H54 (cell line): Measurements from ENCODE around the gene ZCCHC18.

Source experiments
- DNase-seq: peaks from one replicate; pipeline ENCODE4 v3.0.0; 2011; ENCODE audit warnings: low spot score, mixed read lengths; ENCODE audit not compliant: insufficient read length
- FAIRE-seq: peaks from 3 replicates; lab custom pipeline; 2011; peaks lifted over from hg19 to GRCh38; lab: Jason Lieb, UNC
- POLR2A ChIP-seq: IDR thresholded peaks from 2 replicates; pipeline ENCODE4 v1.6.1; 2011; ENCODE audit warnings: low read depth, mild to moderate bottlenecking, low read length

The ZCCHC18 gene

DNA sequence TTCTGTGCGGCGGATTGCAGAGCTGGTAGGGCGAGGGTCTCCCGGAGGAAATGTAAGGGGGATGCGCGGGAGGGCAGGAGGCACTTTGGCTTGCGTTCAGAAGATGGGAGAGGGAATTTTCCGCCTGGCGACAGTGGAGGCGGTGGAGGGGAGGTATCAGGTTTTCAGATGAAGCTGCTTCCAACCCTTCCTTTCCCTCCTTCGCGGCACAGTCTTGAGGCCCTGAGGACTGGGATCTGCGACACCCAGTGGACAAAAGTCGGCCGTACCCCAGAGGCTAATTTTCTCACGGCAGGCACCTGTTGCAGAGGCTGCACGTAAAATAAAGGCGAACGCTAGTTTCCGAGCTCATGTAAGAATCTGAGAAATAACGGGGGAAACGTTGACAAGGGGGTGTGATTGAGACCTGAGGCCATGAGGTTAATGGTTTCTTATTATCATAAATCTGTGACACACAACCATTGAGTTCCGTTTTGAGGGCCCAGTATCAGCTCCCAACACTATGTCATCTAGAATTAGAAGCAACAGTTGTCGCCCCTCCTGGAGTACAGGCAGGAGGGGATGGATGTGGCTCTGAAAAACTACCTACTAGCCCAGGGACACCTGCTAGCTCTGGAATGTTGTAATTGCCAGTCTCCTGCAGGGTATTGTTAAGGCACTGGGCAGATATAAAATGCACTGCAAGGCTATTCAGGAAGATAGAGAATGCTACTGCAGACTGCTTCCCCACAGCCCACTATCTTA is 1.1 kb downstream of the ZCCHC18 start:
- FAIRE-seq (peak; percentile 68), DNase-seq (peak; percentile 13)
- TF ChIP-seq POLR2A: no peak

GRCh38 chrX:104117759-104118158 is 5.4 kb downstream of the ZCCHC18 start:
- DNase-seq (no peak), FAIRE-seq (no peak)
- no peak for TF ChIP-seq POLR2A

- DNase-seq (no peak), FAIRE-seq (no peak)
- TF ChIP-seq POLR2A: no peak
These were observed 6.4 kb downstream of the ZCCHC18 start for GRCh38 chrX:104118765-104119164.

- DNase-seq (no peak), FAIRE-seq (no peak)
These were observed 10.5 kb downstream of the ZCCHC18 start for GRCh38 chrX:104122829-104123228.

DNA sequence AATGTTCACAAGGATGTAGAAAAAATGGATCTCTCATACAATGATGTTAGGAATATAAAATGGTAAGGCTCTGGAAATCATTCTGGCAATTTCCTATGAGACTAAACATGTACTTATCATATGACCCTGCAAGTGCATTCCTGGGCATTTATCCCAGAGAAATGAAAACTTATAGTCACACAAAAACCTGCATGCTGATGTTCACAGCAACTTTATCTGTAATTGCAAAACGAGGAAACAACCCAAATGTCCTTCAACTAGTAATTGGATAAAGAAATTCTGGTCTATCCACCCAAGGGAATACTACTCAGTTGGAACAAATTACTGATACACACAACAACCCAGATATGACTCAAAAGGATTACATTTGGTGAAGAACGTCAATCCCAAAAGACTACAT is 14.5 kb downstream of the ZCCHC18 start:
- FAIRE-seq (no peak), DNase-seq (no peak)
- TF ChIP-seq POLR2A: no peak

More at GRCh38 chrX:104122829-104123228, 10.5 kb downstream of the ZCCHC18 start:
- TF ChIP-seq POLR2A: no peak

DNA sequence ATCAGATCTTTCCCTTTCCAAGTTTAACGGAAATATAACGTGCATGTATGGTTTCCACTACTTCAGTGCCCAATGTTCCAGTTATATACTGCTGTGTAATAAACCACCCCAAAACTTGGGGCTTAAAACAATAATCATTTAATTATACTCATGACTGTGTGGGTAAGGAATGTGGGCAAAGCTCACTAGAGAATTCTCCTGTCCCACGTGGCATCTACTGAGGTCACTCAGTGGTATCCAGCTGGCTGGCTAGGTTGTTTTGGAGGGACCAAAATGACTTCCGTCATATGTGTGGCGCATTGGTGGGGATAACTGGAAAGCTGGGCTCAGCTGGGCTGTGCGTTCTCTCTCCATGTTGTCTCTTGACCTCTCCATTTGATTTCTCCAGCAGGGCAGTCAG is 18.5 kb downstream of the ZCCHC18 start:
- TF ChIP-seq POLR2A: no peak
- FAIRE-seq: no peak
- no peak for DNase-seq

- no peak for FAIRE-seq
- no peak for TF ChIP-seq POLR2A
- no peak for DNase-seq
These were observed 22.4 kb downstream of the ZCCHC18 start for GRCh38 chrX:104134583-104135261.

DNA sequence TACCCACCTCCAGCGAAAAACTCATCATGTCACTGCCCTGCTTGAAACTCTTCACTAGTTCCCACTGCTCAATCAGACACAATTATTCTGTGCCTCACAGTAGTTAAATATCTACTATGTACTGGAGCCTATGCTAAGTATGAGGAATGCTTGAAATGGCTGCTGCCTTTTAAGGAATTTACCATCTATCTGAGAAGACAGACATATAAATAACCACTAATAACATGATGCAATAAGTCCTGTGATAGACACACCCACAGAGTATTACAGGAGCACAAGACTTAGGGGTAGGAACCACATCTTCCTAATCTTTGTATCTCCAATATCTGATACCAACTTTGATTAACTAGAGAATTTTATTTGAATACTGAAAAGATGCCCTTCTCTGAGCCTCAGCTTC is 23.4 kb downstream of the ZCCHC18 start:
- FAIRE-seq (no peak), DNase-seq (no peak)
- TF ChIP-seq POLR2A: no peak

DNA sequence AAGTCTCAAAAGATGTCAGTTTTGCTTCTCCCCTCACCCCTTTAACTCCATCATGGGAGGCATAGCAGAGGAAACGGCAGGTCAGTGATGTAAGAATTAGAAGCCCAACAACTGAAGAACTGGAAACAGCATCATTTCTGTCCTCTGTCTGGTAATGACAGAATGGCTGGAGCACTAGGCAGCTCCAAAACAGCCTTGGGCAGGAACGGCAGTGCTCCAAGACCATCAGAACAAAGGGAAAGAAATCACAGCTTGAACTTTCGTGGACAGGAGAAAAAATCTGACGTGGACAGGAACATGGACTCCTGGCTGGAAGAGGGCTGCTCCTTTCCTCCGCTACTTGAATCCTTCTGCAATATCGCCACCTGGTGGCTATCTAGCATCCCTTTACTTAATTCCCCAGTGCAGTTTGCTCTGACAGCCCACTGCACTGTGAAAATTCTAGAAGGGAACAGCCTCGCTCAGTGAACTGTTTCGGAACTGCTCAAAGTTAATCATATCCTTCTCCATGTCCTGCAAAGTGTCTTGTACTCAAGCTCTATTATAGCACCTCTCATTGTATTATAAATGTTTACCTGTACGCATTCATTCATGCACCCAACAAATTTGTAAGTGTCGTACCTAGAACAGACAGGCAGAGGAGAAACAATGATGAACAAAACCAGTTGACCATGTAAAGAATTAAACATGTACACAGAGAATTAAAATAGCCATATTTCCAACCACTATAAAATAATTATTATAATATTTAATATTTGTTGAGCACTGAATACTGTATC is 24.1 kb downstream of the ZCCHC18 start:
- FAIRE-seq (peak; percentile 66), DNase-seq (peak; percentile 42)
- no peak for TF ChIP-seq POLR2A

DNA sequence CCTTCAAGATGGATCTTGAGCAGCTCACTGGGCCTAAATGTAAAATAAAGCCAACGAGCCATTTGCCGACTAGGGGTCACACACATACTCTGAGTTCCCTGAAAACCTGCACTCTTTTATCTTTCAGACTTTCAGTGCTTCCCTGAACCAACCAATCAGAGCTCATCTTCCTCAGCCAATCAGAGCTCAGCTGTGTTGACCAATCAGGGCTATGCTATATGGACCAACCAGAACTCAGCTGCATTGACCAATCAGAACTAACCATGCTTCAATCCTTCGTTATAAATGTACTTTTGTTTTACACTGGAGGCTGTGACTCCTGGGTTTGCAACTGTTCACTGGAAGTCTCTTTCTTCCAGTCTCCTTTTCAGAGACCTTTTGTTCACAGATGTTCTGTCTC is 25.2 kb downstream of the ZCCHC18 start:
- FAIRE-seq (no peak), DNase-seq (no peak)
- TF ChIP-seq POLR2A: no peak

DNA sequence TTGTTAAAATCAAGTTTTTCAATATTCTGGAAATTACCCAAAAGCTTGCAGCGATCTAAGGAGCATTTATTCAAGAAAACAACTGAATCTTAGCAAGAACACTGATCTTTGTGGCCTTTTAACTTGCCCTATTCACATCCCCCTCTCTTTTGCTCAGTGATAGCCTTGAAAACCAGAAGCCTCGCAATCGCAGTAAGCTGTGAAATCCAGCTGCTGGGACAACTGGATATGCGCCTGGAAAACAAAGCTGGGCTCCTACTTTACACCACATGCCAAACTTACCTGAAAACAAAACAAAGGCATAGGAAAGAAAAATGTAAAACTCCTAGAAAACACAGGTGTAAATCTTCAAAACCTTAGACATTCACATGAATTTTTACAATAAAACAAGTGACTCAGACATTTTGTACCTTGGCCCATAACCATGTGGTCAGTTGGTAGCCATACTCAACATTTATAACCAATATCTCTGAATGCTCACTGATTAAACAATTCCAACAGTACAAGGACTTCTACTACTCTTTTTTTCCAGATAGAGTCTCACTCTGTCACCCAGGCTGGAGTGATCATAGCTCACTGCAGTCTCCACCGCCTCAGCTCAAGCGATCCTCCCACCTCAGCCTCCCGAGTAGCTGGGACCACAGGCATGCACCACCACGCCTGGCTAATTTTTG is 28.9 kb downstream of the ZCCHC18 start:
- DNase-seq (no peak), FAIRE-seq (no peak)
- no peak for TF ChIP-seq POLR2A

- DNase-seq (no peak), FAIRE-seq (no peak)
- no peak for TF ChIP-seq POLR2A
These were observed 38.7 kb downstream of the ZCCHC18 start for GRCh38 chrX:104151037-104151436.

GRCh38 chrX:104156630-104157529 is 44.6 kb downstream of the ZCCHC18 start, which contains the start of gene SLC25A53:
SLC25A53 (minus strand) TSS chrX:104157009; CDS start chrX:104105257, 51,752 bp downstream.
- FAIRE-seq (peak; percentile 78), DNase-seq (peak; percentile 19)
- no peak; the same call in 1 of the 2 replicates for TF ChIP-seq POLR2A
